ENCODE results near the gene PLLP.

PLLP gene

GRCh38 chr16:57270221-57271062 is 14.0 kb downstream of the PLLP start:
- TF ChIP-seq TAF1 (IDR thresholded peaks at IDR 0.05; ENCODE audit: borderline replicate concordance, insufficient read depth, low read length) (no peak), SIN3A (IDR thresholded peaks at IDR 0.05; ENCODE audit: borderline replicate concordance, insufficient read depth, low read length) (no peak), POLR2AphosphoS5 (IDR thresholded peaks at IDR 0.05; ENCODE audit: low read depth, low read length) (no peak), FOXP2 (optimal IDR thresholded peaks at IDR 0.05; ENCODE audit: borderline replicate concordance, extremely low read depth, extremely low read length, insufficient read depth) (no peak)
- TF ChIP-seq, protein P1, sequence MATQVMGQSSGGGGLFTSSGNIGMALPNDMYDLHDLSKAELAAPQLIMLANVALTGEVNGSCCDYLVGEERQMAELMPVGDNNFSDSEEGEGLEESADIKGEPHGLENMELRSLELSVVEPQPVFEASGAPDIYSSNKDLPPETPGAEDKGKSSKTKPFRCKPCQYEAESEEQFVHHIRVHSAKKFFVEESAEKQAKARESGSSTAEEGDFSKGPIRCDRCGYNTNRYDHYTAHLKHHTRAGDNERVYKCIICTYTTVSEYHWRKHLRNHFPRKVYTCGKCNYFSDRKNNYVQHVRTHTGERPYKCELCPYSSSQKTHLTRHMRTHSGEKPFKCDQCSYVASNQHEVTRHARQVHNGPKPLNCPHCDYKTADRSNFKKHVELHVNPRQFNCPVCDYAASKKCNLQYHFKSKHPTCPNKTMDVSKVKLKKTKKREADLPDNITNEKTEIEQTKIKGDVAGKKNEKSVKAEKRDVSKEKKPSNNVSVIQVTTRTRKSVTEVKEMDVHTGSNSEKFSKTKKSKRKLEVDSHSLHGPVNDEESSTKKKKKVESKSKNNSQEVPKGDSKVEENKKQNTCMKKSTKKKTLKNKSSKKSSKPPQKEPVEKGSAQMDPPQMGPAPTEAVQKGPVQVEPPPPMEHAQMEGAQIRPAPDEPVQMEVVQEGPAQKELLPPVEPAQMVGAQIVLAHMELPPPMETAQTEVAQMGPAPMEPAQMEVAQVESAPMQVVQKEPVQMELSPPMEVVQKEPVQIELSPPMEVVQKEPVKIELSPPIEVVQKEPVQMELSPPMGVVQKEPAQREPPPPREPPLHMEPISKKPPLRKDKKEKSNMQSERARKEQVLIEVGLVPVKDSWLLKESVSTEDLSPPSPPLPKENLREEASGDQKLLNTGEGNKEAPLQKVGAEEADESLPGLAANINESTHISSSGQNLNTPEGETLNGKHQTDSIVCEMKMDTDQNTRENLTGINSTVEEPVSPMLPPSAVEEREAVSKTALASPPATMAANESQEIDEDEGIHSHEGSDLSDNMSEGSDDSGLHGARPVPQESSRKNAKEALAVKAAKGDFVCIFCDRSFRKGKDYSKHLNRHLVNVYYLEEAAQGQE (IDR thresholded peaks at IDR 0.05; ENCODE audit: insufficient read depth in 1 of 2, low read depth in 2 of 2, low read length in 2 of 2), result no peak

- TF ChIP-seq FOXP2 (optimal IDR thresholded peaks at IDR 0.05; ENCODE audit: borderline replicate concordance, extremely low read depth, extremely low read length, insufficient read depth) (no peak), SIN3A (IDR thresholded peaks at IDR 0.05; ENCODE audit: borderline replicate concordance, insufficient read depth, low read length) (no peak), TAF1 (IDR thresholded peaks at IDR 0.05; ENCODE audit: borderline replicate concordance, insufficient read depth, low read length) (no peak), POLR2AphosphoS5 (IDR thresholded peaks at IDR 0.05; ENCODE audit: low read depth, low read length) (no peak)
- TF ChIP-seq, protein P1 (IDR thresholded peaks at IDR 0.05; ENCODE audit: insufficient read depth in 1 of 2, low read depth in 2 of 2, low read length in 2 of 2), result no peak
Measured at GRCh38 chr16:57268804-57269800, 15.4 kb downstream of the PLLP start.

- no peak for TF ChIP-seq TAF1 (IDR thresholded peaks at IDR 0.05; ENCODE audit: borderline replicate concordance, insufficient read depth, low read length)
- TF ChIP-seq SIN3A (IDR thresholded peaks at IDR 0.05; ENCODE audit: borderline replicate concordance, insufficient read depth, low read length), result no peak
Measured at GRCh38 chr16:57266531-57267260, 17.8 kb downstream of the PLLP start.

- no peak for TF ChIP-seq FOXP2 (optimal IDR thresholded peaks at IDR 0.05; ENCODE audit: borderline replicate concordance, extremely low read depth, extremely low read length, insufficient read depth)
- no peak for TF ChIP-seq POLR2AphosphoS5 (IDR thresholded peaks at IDR 0.05; ENCODE audit: low read depth, low read length)
- no peak for TF ChIP-seq SIN3A (IDR thresholded peaks at IDR 0.05; ENCODE audit: borderline replicate concordance, insufficient read depth, low read length)
- TF ChIP-seq TAF1 (IDR thresholded peaks at IDR 0.05; ENCODE audit: borderline replicate concordance, insufficient read depth, low read length), result no peak
- TF ChIP-seq, protein P1 (IDR thresholded peaks at IDR 0.05; ENCODE audit: insufficient read depth in 1 of 2, low read depth in 2 of 2, low read length in 2 of 2), result no peak
Measured at GRCh38 chr16:57265850-57266530, 18.5 kb downstream of the PLLP start.

Measured in PFSK-1 (cell line).